Panc1 (cell line): ENCODE data around the gene PICALM.

Experiments
- CTCF ChIP-seq: fragments of 450-650 bp; IDR thresholded peaks from 2 replicates; pipeline ENCODE4 v1.5.1; 2017; ENCODE audit warnings: mild to moderate bottlenecking
- POLR2AphosphoS5 ChIP-seq: IDR thresholded peaks from 2 replicates; pipeline ENCODE4 v1.6.1; 2012; ENCODE audit warnings: mild to moderate bottlenecking, low read depth, low read length, moderate library complexity
- REST ChIP-seq, 2 experiments: IDR thresholded peaks; 2 replicates each; pipeline ENCODE4 v1.6.1; 2011 to 2012; ENCODE audit warnings: low read depth in 2 of 2, control low read depth in 1 of 2, low read length in 1 of 2, mild to moderate bottlenecking in 1 of 2, moderate library complexity in 1 of 2; ENCODE audit not compliant: insufficient read depth in 1 of 2
- SIN3A ChIP-seq: IDR thresholded peaks from 2 replicates; pipeline ENCODE4 v1.6.1; 2012; ENCODE audit warnings: low read depth, mild to moderate bottlenecking, low read length, moderate library complexity, borderline replicate concordance; ENCODE audit not compliant: insufficient read depth
- TCF7L2 ChIP-seq: IDR thresholded peaks from 2 replicates; pipeline ENCODE4 v1.6.1; 2011; ENCODE audit warnings: mild to moderate bottlenecking, low read depth, low read length, inconsistent platforms

GRCh38 chr11:86021377-86021776 lies 47.5 kb downstream of the PICALM start:
- no peak for TF ChIP-seq POLR2AphosphoS5
- no peak for TF ChIP-seq CTCF
- TF ChIP-seq TCF7L2 = no peak
- no peak for TF ChIP-seq REST (IDR thresholded peaks at IDR 0.05; ENCODE audit: insufficient read depth in 1 of 2, low read depth in 2 of 2, low read length in 1 of 2)
- TF ChIP-seq SIN3A = no peak
